HEK293 (cell line): ENCODE results near the gene COA8.
A peak's percentile ranks its signal among the peaks of the same experiment; 100 is the strongest.

Source experiments
- ATF2 ChIP-seq: fragments of 450-650 bp; formaldehyde crosslinking; IDR thresholded peaks from 2 replicates; pipeline ENCODE4 v1.5.1; 2016; ENCODE audit warnings: missing biosample characterization, missing genetic modification characterization, low read depth
- BCL11A ChIP-seq: fragments of 450-650 bp; formaldehyde crosslinking; IDR thresholded peaks from 2 replicates; pipeline ENCODE4 v1.5.1; 2016; ENCODE audit warnings: low read depth, missing biosample characterization, missing genetic modification characterization
- BCL11B ChIP-seq: fragments of 450-650 bp; formaldehyde crosslinking; IDR thresholded peaks from 2 replicates; pipeline ENCODE4 v1.5.1; 2016; ENCODE audit warnings: low read depth, missing biosample characterization, missing genetic modification characterization
- KLF1 ChIP-seq: fragments of 450-650 bp; formaldehyde crosslinking; IDR thresholded peaks from 2 replicates; pipeline ENCODE4 v1.5.1; 2016; ENCODE audit warnings: missing biosample characterization, missing genetic modification characterization
- KLF9 ChIP-seq: fragments of 450-650 bp; formaldehyde crosslinking; IDR thresholded peaks from 2 replicates; pipeline ENCODE4 v1.5.1; 2016; ENCODE audit warnings: missing biosample characterization, missing genetic modification characterization, low read depth
- MYNN ChIP-seq: fragments of 450-650 bp; formaldehyde crosslinking; IDR thresholded peaks from 2 replicates; pipeline ENCODE4 v1.5.1; 2016; ENCODE audit warnings: missing biosample characterization, missing genetic modification characterization, borderline replicate concordance
- SALL2 ChIP-seq: fragments of 450-650 bp; formaldehyde crosslinking; IDR thresholded peaks from 2 replicates; pipeline ENCODE4 v1.5.0; 2017; ENCODE audit warnings: missing biosample characterization, mild to moderate bottlenecking, missing genetic modification characterization, borderline replicate concordance
- SP3 ChIP-seq: fragments of 450-650 bp; formaldehyde crosslinking; IDR thresholded peaks from 2 replicates; pipeline ENCODE4 v1.5.1; 2016; ENCODE audit warnings: missing biosample characterization, missing genetic modification characterization
- SP7 ChIP-seq: fragments of 450-650 bp; formaldehyde crosslinking; IDR thresholded peaks from 2 replicates; pipeline ENCODE4 v1.5.1; 2016; ENCODE audit warnings: missing biosample characterization, missing genetic modification characterization
- TRIM28 ChIP-seq: IDR thresholded peaks from 2 replicates; pipeline ENCODE4 v1.6.1; 2011; ENCODE audit warnings: low read length, control low read depth, borderline replicate concordance
- YY1 ChIP-seq: fragments of 450-650 bp; formaldehyde crosslinking; IDR thresholded peaks from 2 replicates; pipeline ENCODE4 v1.5.1; 2018; ENCODE audit warnings: missing biosample characterization, missing genetic modification characterization
- ZBTB1 ChIP-seq: fragments of 450-650 bp; formaldehyde crosslinking; IDR thresholded peaks from 2 replicates; pipeline ENCODE4 v1.5.1; 2016; ENCODE audit warnings: missing biosample characterization, missing genetic modification characterization
- ZBTB20 ChIP-seq: fragments of 450-650 bp; formaldehyde crosslinking; IDR thresholded peaks from 2 replicates; pipeline ENCODE4 v1.5.1; 2016; ENCODE audit warnings: missing biosample characterization, missing genetic modification characterization
- ZBTB48 ChIP-seq: fragments of 450-650 bp; formaldehyde crosslinking; IDR thresholded peaks from 2 replicates; pipeline ENCODE4 v1.5.1; 2016; ENCODE audit warnings: missing biosample characterization, missing genetic modification characterization
- ZFP3 ChIP-seq: fragments of 450-650 bp; formaldehyde crosslinking; IDR thresholded peaks from 2 replicates; pipeline ENCODE4 v1.5.1; 2016; ENCODE audit warnings: low read depth, missing biosample characterization, missing genetic modification characterization
- ZNF16 ChIP-seq: fragments of 450-650 bp; formaldehyde crosslinking; IDR thresholded peaks from 2 replicates; pipeline ENCODE4 v1.5.1; 2016; ENCODE audit warnings: low read depth, missing biosample characterization, missing genetic modification characterization
- ZNF274 ChIP-seq, 2 experiments: fragments of 200-500 bp in 1 of 2; fragments of 450-650 bp in 1 of 2; sonication (Bioruptor generic) in 1 of 2; formaldehyde crosslinking in 1 of 2; IDR thresholded peaks; 2 replicates each; pipeline versions ENCODE4 v1.5.1 to v1.6.1; 2014 to 2016; ENCODE audit warnings: borderline replicate concordance in 1 of 2, inconsistent platforms in 1 of 2, low read length in 1 of 2, missing biosample characterization in 1 of 2, missing genetic modification characterization in 1 of 2
- ZNF292 ChIP-seq: fragments of 450-650 bp; formaldehyde crosslinking; IDR thresholded peaks from 2 replicates; pipeline ENCODE4 v1.5.1; 2016; ENCODE audit warnings: low read depth, missing biosample characterization, missing genetic modification characterization, borderline replicate concordance
- ZNF324 ChIP-seq: fragments of 450-650 bp; formaldehyde crosslinking; IDR thresholded peaks from 2 replicates; pipeline ENCODE4 v1.5.1; 2016; ENCODE audit warnings: missing biosample characterization, missing genetic modification characterization
- ZNF350 ChIP-seq: fragments of 450-650 bp; formaldehyde crosslinking; IDR thresholded peaks from 2 replicates; pipeline ENCODE4 v1.5.0; 2017; ENCODE audit warnings: missing biosample characterization, mild to moderate bottlenecking, missing genetic modification characterization
- ZNF391 ChIP-seq: fragments of 450-650 bp; formaldehyde crosslinking; IDR thresholded peaks from 2 replicates; pipeline ENCODE4 v1.5.1; 2016; ENCODE audit warnings: low read depth, missing biosample characterization, missing genetic modification characterization, borderline replicate concordance
- ZNF394 ChIP-seq: fragments of 450-650 bp; formaldehyde crosslinking; IDR thresholded peaks from 2 replicates; pipeline ENCODE4 v1.5.1; 2016; ENCODE audit warnings: missing biosample characterization, missing genetic modification characterization, mild to moderate bottlenecking, moderate library complexity, borderline replicate concordance
- ZNF416 ChIP-seq: fragments of 450-650 bp; formaldehyde crosslinking; IDR thresholded peaks from 2 replicates; pipeline ENCODE4 v1.5.1; 2016; ENCODE audit warnings: missing biosample characterization, missing genetic modification characterization
- ZNF488 ChIP-seq: fragments of 450-650 bp; formaldehyde crosslinking; IDR thresholded peaks from 2 replicates; pipeline ENCODE4 v1.5.1; 2016; ENCODE audit warnings: missing biosample characterization, missing genetic modification characterization
- ZNF510 ChIP-seq: fragments of 450-650 bp; formaldehyde crosslinking; IDR thresholded peaks from 2 replicates; pipeline ENCODE4 v1.5.1; 2018; ENCODE audit warnings: mild to moderate bottlenecking, missing genetic modification characterization, missing biosample characterization; ENCODE audit not compliant: insufficient replicate concordance
- ZNF514 ChIP-seq: fragments of 450-650 bp; formaldehyde crosslinking; IDR thresholded peaks from 2 replicates; pipeline ENCODE4 v1.5.1; 2016; ENCODE audit warnings: missing biosample characterization, missing genetic modification characterization
- ZNF548 ChIP-seq: fragments of 450-650 bp; formaldehyde crosslinking; IDR thresholded peaks from 2 replicates; pipeline ENCODE4 v1.5.1; 2016; ENCODE audit warnings: missing biosample characterization, missing genetic modification characterization
- ZNF623 ChIP-seq: fragments of 450-650 bp; formaldehyde crosslinking; IDR thresholded peaks from 2 replicates; pipeline ENCODE4 v1.5.1; 2016; ENCODE audit warnings: missing biosample characterization, missing genetic modification characterization
- ZNF626 ChIP-seq: fragments of 450-650 bp; sonication (Bioruptor Pico); formaldehyde crosslinking; IDR thresholded peaks from 2 replicates; pipeline ENCODE4 v1.5.1; 2018; ENCODE audit warnings: missing biosample characterization, missing genetic modification characterization, inconsistent platforms
- ZNF654 ChIP-seq: fragments of 450-650 bp; formaldehyde crosslinking; IDR thresholded peaks from 2 replicates; pipeline ENCODE4 v1.5.1; 2016; ENCODE audit warnings: low read depth, missing biosample characterization, missing genetic modification characterization
- ZNF677 ChIP-seq: fragments of 450-650 bp; IDR thresholded peaks from 2 replicates; pipeline ENCODE4 v1.5.0; 2018; ENCODE audit warnings: missing biosample characterization, mild to moderate bottlenecking, missing genetic modification characterization, moderate library complexity
- ZNF692 ChIP-seq: fragments of 450-650 bp; formaldehyde crosslinking; IDR thresholded peaks from 2 replicates; pipeline ENCODE4 v1.5.1; 2016; ENCODE audit warnings: missing biosample characterization, missing genetic modification characterization
- ZNF701 ChIP-seq: fragments of 450-650 bp; formaldehyde crosslinking; IDR thresholded peaks from 2 replicates; pipeline ENCODE4 v1.5.1; 2016; ENCODE audit warnings: missing biosample characterization, missing genetic modification characterization
- ZSCAN23 ChIP-seq: fragments of 450-650 bp; formaldehyde crosslinking; IDR thresholded peaks from 2 replicates; pipeline ENCODE4 v1.5.1; 2016; ENCODE audit warnings: missing biosample characterization, missing genetic modification characterization

COA8 gene

GRCh38 chr14:103519043-103519836 lies 43.5 kb upstream of the COA8 start (continued):
- 0 out of 2 replicates have a peak, but pooled peaks have one; percentile 12 for TF ChIP-seq ZNF654
- peak; percentile 84 for TF ChIP-seq SP7 (tag by site-specific recombination)
- TF ChIP-seq ZNF350 (tag by site-specific recombination) = no peak
- 0 out of 2 replicates have a peak, but pooled peaks have one; percentile 63 for TF ChIP-seq ZBTB48
- no peak; the same call in 1 of the 2 replicates for TF ChIP-seq YY1 (tag by site-specific recombination)
- no peak for TF ChIP-seq ZNF623 (tag by site-specific recombination)
- TF ChIP-seq BCL11B (tag by site-specific recombination) = peak; percentile 72; the same call in 1 of the 2 replicates
- peak; percentile 64; the same call in 1 of the 2 replicates for TF ChIP-seq TRIM28
- no peak for TF ChIP-seq ZNF416
- TF ChIP-seq ZNF514 (tag by site-specific recombination) = no peak
- no peak for TF ChIP-seq SALL2 (tag by site-specific recombination)
- no peak for TF ChIP-seq ZNF292 (tag by site-specific recombination)
- no peak for TF ChIP-seq ZNF274 (IDR thresholded peaks at IDR 0.05; ENCODE audit: low read length)
- TF ChIP-seq ZNF274 (tag by site-specific recombination; IDR thresholded peaks at IDR 0.05; ENCODE audit: borderline replicate concordance) = no peak
- no peak for TF ChIP-seq ZFP3 (tag by site-specific recombination)
- no peak for TF ChIP-seq ZNF677 (tag by site-specific recombination)
- TF ChIP-seq ZNF692 = peak; percentile 87
- no peak for TF ChIP-seq ZNF626 (tag by site-specific recombination)
- peak; percentile 84 for TF ChIP-seq KLF1 (tag by site-specific recombination)
- peak; percentile 99 for TF ChIP-seq BCL11A (tag by site-specific recombination)
- TF ChIP-seq ZNF394 (tag by site-specific recombination) = no peak
- TF ChIP-seq ZNF488 (tag by site-specific recombination) = no peak
- TF ChIP-seq ZNF324 (tag by site-specific recombination) = no peak; the same call in 1 of the 2 replicates
- TF ChIP-seq ZNF548 (tag by site-specific recombination) = no peak
- 0 out of 2 replicates have a peak, but pooled peaks have one; percentile 18 for TF ChIP-seq ZSCAN23 (tag by site-specific recombination)
- TF ChIP-seq ZNF16 (tag by site-specific recombination) = no peak
- peak; percentile 44; the same call in 1 of the 2 replicates for TF ChIP-seq SP3 (tag by site-specific recombination)
- TF ChIP-seq ZNF391 (tag by site-specific recombination) = no peak; the same call in 1 of the 2 replicates
- peak; percentile 41; the same call in 1 of the 2 replicates for TF ChIP-seq ZBTB1 (tag by site-specific recombination)
- TF ChIP-seq ATF2 (tag by site-specific recombination) = no peak
- TF ChIP-seq ZNF510 (tag by site-specific recombination) = no peak
- TF ChIP-seq MYNN = no peak
- TF ChIP-seq ZBTB20 (tag by site-specific recombination) = peak; percentile 73; the same call in 1 of the 2 replicates
- no peak for TF ChIP-seq ZNF701 (tag by site-specific recombination)
- TF ChIP-seq KLF9 (tag by site-specific recombination) = no peak
